Kidney glomerular epithelial cell (primary cell): ENCODE measurements around the gene IL36RN.
"Not testable (repeated sequence)": the region's sequence is repeated elsewhere in the genome, so short reads cannot be mapped to it uniquely, and the experiment has no call there.

Experiments
- DNase-seq: peaks from one replicate; lab custom pipeline; 2025; lab: John Stamatoyannopoulos, UW

IL36RN gene

DNA sequence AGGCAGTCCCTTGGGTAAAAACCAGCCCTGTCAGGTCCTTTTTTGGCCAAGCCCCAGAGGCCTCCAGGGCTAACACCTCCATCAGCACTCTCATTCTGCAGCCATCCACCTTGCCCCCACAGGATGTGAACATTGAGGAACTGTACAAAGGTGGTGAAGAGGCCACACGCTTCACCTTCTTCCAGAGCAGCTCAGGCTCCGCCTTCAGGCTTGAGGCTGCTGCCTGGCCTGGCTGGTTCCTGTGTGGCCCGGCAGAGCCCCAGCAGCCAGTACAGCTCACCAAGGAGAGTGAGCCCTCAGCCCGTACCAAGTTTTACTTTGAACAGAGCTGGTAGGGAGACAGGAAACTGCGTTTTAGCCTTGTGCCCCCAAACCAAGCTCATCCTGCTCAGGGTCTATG lies 16.0 kb downstream of the IL36RN start:
- DNase-seq = no peak

GRCh38 chr2:113075600-113075999 lies 16.6 kb downstream of the IL36RN start:
- DNase-seq = no peak

DNA sequence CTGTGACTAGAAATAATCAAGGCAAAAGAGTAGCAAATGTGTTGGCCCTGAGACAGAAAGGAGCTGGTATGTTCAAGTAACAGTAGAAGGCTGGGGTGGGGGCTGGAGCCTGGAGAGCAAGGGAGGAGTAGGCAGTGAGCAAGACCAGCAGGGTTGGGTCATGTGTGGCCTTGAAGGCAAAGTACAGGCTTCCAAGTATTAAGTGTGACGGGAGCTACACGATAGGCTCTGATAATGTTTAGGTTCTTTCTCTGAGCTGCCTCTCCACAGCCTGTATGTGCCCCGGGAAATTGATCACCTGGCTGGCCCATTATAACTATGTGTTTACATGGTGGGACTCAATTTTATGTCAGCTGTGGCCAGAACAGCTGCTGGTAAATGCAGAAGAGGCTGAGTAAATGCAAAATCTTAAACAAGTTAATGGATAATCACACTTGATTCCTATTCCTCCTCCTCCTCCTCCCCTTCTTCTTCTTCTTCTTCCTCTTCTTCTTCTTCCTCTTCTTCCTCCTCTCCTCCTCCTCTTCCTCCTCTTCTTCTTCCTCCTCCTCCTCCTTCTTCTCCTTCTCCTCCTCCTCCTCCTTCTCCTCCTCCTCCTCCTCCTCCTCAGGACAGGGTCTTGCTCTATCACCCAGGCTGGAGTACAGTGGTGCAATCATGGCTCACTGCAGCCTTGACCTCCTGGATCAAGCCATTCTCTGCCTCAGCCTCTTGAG lies 18.1 kb downstream of the IL36RN start:
- DNase-seq = no peak

DNA sequence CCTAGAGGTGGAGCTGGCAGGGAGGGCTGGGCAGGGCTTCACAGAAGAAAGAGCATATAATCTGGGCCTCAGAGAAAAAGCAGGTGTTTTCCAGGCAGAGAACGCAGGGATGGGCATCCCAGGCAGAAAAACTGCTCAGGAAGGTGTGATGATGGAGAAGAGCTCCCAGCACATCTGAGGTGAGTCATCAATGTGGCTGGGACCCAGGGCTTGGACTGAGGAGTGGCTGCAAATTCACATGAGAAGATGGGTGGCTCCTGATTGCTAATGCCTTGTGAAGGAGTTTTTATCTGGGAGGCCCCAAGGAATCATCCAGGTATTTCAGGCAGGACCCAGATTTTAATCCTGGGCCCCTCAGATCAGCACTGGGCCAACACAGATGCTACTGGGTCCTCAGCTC lies 18.9 kb downstream of the IL36RN start:
- peak; percentile 8 for DNase-seq

DNA sequence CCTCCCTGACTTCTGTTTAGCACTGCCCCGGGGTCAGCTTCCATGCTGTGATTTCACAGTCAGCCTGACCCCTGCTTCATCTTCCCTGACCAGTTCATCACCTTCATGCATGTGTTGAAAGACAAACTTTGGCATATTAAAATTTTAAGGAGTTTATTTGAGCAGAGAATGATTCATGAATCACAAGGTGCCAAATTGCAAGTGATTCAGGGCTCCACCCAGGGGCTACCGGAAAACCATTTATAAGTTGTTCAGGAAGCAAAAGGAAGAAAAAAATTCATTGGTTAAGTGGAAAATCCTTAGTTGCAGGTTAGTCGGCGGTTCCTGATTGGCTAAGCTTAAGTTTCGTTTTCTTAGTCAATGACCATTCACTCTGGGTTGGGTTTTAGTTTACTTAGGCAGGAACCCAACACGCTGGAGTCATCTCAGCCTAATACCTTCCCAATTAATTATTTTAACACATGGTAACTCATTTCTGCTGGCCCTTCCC lies 19.4 kb downstream of the IL36RN start:
- DNase-seq = peak; percentile 74

- no peak for DNase-seq
These were observed 20.1 kb downstream of the IL36RN start for GRCh38 chr2:113079131-113079530.

GRCh38 chr2:113080134-113080533 lies 21.1 kb downstream of the IL36RN start:
- no peak for DNase-seq

DNA sequence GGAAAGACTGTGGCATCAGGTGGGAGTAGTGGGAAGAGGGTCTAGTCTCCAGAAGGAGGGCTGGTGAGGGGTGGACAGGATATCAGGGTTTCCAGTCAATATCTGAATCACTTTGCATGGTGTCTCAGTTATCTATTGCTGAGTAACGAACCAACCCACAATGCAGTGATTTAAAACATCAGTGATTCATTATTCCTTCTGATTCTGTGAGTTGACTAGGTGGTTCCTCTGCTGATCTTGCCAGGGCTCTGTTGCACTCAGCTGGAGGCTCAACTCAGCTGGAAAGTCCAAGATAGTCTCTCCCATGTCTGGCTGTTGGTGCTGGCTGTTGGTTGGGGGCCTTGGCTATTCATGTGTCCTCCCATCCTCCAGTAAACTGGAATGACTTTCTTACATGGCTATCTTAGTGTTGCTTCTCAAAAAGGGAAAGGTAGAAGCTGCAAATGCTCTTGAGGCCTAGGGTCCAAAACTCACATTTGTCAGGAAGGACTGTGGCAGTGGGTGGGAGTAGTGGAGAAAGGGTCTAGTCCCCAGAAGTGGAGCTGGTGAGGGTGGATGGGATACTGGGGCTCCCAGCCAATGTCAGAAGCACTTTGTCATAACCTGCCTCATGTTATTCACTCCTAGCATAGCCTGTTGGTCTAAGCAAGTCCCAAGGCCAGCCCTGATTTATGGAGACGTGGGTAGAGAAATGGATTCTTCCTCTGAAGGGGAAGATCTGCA lies 22.7 kb downstream of the IL36RN start:
- DNase-seq = no peak

DNA sequence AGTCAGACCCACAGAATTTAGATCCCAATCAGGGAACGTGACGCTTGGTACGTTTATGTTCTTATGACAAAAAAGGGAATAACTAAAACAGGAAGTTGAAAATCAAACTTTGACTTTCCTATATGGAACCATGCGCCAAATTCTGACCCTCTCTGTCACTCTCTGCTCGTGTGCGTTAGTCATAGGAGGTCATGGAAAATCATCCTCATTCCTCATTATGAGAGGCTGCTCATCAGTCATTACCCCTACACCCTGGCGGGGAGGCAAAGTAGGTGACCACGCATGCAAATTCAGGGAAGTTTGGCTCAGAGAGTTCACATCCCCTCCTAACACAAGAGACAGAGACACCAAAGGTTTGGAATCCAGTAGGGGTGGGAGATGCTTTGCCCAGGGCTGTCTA lies 24.3 kb downstream of the IL36RN start:
- no peak for DNase-seq

DNA sequence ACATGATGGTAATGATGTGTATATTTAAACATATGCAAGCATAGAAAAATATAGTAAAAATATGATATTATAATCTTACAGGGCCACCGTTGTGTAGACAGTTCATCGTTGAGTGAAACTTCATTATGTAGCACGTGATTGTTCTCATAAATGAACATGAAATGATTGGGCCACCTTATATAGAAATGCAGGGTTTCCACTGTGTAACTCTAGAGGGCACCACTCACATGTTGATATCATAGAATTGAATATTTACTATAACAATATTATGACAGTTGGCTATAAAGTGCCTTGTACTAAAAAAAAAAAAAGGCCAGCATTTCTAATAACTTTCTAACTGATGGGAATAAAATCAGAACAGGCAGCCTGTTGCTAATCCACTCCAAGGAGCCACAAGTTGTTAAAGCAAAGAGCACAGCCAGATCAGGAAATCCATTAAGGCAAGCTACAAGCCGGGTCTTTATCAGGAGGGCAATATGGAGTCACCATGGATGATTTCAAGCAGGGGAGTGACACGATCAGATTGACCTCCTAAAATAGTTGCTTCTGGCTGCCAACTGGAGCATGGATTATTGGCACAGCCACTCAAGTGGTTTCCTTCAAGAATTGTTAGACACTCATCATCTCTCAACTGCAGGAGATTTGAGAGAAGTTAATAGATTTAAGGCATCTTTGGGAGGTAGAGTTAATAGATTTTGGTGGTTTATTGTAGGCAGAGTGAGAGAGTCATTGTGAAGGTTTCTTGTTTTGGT lies 25.4 kb downstream of the IL36RN start:
- no peak for DNase-seq

- no peak for DNase-seq
These were observed 26.5 kb downstream of the IL36RN start for GRCh38 chr2:113085542-113085941.

GRCh38 chr2:113088213-113088992 lies 29.4 kb downstream of the IL36RN start:
- DNase-seq = no peak

DNA sequence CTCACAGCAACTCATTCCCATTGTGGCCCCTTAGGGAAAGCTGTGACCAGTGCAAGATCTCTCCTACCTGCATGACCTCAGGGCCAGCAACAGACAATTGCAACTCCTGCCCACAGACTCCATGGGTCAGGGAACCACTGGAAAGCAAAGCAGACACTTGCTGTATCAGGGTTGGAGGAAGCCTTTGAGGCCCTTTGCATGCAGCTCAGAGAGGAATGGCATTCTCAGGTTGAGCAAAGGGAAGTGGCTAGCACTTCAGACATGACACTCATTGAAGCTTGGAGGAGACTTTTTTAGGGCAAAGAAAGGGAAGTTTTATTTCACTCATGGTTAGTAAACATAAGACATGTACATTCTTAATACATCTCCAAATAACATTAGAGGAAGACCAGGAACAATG lies 30.9 kb downstream of the IL36RN start:
- no peak for DNase-seq

GRCh38 chr2:113091231-113091896 lies 32.4 kb downstream of the IL36RN start:
- DNase-seq = no peak

DNA sequence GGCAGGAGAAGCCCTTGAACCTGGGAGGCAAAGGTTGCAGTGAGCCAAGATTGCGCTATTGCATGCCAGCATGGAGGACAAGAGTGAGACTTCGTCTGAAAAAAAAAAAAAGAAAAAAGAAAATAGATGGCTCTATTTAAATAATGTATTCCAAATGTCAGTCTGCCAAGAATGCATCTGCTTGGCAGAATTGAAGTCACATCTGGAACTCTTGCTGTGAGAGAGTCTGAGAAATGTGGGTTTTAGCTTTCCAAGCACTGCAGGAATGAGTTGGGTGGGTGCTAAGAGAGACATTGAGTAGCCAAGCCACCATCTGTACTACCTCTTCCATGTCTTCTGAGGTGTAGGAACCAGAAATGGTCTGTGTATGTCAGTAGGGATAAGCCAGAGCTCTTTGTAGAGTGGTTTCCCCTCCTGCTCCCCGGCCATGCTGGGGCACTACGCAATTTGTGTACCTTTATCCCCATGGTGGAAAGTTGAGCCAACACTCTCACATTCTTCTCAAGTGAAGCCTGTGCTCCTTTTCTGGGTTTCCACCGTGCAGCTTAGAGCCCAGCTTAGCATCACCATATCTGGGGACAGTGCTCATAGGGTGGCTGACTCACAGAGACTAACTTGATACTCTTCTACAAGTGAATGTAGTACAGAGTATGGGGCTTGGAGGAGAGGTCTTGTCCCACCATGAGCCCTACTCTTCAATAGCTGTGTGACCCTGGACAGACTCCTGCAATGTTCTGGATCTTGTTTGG lies 34.0 kb downstream of the IL36RN start:
- no peak for DNase-seq

DNA sequence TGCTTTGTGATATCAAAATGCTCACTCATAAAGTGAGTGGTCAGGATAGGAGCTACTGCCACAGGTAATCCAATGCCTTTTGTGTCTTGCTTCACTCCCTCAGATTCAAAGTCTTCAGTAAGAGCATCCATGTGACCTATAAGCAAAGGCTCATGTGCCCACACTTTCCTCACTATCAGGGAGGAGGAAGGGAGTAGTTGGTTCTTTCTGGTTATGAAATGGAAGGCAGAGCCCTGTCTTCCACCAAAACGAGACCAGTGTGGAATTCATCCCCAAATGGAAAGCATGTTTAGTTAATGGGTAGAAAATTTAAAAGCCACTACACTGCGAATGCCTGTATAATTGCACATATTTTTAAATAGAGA lies 34.6 kb downstream of the IL36RN start:
- DNase-seq = no peak

DNA sequence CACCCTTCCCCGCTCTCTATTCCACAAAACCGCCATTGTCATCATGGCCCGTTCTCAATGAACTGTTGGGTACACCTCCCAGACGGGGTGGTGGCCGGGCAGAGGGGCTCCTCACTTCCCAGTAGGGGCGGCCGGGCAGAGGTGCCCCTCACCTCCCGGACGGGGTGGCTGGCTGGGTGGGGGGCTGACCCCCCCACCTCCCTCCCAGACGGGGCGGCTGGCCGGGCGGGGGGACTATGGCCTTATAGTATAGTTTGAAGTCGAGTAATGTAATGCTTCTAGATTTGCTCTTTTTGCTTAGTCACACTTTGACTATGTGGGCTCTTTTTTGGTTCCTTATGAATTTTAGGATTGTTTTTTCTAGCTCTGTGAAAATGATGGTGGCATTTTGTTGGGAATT lies 37.3 kb downstream of the IL36RN start:
- DNase-seq = not testable (repeated sequence)

- DNase-seq = not testable (repeated sequence)
These were observed 38.0 kb downstream of the IL36RN start for GRCh38 chr2:113096842-113097618.

GRCh38 chr2:113098041-113098440 lies 39.0 kb downstream of the IL36RN start:
- DNase-seq = no peak

- DNase-seq = no peak
These were observed 39.5 kb downstream of the IL36RN start for GRCh38 chr2:113098532-113098931.
